T1000 (cell line): ENCODE measurements around the gene PLPPR3.

Experiments
- DNase-seq: peaks from one replicate; lab custom pipeline; 2025; ENCODE audit warnings: mixed read lengths; lab: John Stamatoyannopoulos, UW

PLPPR3 gene

DNA sequence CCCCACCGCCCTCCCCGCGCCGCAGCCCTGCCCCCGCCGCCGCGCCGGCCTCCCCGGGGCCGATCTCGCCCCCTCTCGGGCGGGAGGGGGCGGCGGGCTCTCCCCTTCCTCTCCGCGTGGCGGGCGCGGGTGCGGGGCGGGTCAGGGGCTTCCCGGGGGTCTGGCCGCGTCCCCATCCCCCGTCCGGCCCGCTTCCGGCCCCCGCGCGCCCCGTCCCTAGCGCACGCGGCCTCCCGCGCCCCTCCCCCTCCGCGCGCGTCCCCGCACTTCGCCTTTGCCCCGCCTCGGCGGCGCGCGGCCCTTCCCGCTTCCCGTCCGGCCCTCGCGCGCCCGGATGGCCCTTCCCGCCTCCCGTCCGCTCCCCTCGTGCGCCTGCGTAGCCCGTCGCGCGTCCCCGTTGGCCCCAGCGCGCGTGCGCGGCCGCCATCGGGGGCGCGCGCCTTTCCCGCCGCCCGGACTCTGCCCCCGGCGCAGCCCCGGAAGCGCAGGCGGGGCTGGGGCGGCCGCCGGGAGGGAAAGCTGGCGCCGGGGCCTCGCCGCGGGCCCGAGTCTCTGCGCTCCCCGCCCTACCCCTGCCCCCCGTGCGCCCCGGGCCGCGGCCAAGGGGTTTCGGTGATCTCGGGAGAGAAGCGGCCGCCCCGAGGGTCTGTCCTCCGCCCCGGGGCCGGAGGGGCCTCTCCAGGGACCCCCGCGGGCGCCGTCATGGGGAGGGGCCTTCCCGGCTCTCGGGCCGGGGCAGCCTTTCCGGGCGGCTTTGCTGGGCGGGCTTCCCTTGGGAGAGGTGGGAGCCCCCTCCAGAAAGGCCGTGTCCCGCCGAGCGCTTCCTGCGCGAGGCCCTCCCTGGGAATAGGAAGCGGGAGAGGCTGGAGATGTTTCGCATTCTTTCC is 24.0 kb downstream of the PLPPR3 start:
- DNase-seq: peak; percentile 82

DNA sequence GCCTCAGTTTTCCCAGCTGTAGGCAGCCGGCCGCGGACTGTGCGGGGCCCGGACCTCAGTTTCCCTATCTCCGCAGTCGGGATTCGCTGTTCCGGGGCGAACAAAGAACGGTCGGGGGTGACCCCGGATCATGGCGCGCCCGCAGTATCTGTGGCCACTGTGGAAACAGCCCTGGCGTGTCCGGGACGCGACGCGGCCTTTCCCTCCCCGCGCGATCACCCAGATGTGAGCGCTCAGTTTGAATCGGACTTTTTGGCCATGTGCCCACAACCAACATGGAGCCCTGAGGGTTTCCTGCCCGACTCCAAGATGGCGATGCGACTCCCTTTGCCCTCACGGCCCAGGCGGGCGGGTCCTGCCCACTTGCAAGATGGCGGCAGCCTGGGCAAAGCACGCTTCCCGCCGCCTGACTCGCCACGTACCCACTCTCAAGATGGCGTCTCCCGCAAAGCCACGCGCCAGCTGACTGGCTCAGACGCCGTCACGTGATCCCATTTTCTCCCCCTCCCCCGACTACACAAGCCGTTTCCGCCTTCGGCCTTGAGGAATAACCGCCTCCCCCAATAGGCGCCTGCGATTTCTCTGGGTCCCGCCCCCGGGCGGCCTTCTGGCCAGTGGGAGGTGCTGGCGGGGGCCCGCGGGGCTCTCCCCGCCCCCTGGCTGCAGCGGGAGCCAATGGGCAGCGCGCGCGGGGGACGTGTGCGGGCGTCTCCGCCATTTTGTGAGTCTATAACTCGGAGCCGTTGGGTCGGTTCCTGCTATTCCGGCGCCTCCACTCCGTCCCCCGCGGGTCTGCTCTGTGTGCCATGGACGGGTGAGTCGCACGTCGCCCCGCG is 24.8 kb downstream of the PLPPR3 start, which contains the start of gene PTBP1:
Gene PTBP1 (plus strand): TSS at position 761 of the 836 bp plus-strand sequence. CDS start 46 bp downstream, at position 807.
- peak; percentile 100 for DNase-seq

DNA sequence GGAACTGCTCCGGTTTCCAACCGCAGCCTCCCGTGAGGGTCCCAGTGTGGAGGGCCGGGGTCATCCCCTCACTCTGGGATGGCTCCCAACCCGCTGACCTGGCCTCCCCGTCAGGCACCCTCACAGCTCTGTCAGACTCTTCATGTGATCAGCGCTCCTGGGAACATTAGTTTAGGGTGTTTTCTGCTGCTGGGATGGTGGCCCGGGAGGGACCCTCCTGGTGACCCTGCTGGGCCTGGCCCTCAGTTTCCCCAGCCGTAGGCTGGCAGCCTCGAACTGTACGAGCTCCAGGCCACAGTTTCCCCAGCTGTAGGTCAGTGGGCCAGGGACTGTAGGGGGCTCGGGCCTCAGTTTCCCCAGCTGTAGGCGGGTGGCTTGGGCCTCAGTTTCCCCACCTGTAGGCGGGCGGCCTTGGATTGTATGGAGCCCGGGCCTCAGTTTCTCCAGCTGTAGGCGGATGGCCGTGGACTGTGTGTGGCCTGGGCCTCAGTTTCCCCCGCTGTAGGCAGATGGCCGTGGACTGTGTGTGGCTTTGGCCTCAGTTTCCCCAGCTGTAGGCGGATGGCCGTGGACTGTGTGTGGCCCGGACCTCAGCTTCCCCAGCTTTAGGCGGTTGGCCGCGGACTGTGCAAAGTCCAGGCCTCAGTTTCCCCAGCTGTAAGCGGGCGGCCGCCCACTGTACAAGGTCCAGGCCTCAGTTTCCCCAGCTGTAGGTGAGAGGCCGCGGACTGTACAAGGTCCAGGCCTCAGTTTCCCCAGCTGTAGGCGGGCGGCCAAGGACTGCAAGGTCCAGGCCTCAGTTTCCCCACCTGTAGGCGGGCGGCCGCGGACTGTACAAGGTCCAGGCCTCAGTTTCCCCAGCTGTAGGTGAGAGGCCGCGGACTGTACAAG is 25.8 kb downstream of the PLPPR3 start:
- DNase-seq: no peak

DNA sequence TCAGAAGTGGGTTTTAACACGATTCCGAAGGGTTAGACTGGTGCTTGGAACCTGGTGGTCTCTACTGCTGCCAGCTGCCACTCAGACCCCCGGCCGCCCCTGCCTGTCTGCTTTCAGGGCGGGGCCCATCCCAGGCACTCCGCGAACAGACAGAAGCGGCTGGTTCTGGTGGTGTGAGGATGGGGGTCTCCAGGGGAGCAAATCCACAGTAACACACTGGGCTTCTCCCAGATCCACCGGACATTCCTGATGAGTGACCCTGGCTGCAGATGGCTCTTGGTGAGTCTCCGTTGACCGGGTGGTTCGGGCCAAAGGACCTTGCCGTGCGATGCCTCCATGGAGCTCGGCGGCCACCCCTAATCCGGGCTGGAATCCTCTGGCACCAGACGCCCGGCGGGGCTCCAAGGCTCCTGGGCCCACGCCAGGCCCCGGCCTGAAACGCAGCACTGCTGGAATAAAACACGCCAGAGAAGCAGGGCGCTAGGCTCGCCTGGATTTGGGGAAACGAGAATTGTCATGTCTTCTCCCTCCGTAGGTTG is 26.6 kb downstream of the PLPPR3 start:
- DNase-seq: no peak

DNA sequence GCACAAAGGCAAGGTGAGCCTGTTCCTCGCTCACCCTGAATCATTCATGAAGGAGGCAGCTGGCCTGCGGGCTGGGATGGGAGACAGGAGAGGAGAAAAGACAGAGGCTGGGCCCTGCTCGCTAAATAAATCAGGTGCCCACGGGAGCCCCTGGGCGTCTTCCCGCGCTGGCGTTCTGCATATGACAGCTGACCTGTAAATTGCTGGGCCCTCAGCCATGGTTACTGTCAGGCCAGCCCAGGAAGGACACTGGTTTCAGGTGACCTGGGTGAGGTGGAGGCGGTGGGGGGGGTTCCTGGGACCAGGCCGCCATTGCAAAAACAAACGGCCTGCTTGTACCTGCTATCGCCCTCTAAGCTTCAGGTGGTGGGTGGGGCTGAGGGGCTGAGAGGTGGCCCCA is 27.9 kb downstream of the PLPPR3 start:
- no peak for DNase-seq

DNA sequence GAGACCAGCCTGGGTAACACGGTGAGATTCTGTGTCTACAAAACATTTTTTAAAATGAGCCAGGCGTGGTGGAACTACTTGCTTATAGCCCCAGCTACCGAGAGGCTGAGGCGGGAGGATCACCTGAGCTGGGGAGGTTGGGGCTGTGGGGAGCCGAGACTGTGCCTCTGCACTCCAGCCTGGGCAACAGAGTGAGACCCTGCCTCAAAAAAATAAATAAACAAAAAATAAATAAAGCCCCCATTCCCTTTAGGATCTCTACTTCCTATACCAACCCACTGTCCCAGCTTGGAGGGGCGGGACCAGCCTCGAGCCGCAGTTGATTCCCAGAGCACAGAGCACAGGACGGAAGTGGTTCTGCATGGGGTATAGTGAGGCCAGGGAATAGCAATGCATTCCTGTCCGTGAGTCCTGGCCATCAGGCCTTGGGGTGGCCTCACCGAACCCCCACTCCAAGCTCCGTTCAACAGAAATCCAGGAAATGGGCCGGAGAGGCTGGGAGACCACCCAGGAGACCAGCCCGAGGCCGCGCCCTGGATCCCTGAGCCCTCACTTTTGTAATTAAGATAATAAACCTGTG is 29.4 kb downstream of the PLPPR3 start:
- DNase-seq: no peak

DNA sequence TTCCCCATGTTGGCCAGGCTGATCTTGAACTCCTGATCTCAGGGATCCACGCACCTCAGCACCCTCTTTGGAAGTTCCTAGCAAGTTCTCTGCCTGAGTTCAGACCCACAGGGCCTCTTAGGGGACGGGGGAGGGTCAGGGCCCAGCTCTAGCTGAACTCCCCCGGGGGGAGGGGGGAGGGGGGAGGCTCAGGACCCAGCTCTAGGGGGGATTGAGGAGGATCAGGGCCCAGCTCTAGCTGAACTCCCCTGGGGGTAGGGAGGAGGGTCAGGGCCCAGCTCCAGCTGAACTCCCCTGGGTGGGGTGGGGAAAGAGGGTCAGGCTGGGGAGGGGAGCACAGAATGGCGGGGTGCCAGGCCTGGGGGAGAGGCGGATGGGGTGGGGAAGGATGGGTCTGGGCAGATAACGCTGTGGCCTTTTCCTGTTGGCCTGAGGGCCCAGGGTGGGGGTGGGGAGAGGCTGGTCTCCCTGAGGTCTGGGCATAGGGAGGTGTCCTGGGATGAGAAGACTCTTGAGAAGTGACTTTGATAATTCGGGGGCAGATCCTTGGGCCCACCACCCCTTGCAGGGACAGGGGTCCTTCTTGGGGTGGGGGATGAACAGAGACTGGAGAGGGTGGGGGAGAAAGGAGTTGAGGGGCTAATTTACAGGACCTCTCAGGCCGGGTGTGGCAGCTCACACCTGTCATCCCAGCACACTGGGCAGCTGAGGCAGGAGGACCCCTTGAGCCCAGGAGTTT is 30.0 kb downstream of the PLPPR3 start:
- DNase-seq: no peak

DNA sequence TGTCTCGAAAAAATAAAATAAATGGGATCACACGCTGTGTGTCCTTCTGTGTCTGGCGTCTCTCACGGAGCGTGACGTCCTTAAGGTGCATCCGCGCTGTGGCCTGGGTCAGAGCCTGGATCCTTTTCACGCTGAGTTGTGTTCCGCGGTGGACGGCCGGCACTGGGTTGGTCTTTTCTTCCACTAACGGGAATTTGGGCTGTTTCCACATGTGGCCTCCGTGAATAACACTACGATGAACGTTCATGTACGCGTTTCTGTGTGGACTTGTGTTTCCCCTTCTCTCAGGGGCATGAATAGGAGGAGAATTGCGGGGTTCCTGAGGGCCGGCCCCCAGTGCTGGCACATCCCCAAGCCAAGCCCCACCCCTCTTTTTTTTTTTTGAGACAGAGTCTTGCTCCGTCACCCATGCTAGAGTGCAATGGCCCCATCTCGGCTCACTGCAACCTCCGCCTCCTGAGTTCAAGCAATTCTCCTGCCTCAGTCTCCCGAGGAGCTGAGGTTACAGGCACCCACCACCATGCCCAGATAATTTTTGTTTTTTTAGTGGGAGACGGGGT is 30.7 kb downstream of the PLPPR3 start:
- DNase-seq: no peak

DNA sequence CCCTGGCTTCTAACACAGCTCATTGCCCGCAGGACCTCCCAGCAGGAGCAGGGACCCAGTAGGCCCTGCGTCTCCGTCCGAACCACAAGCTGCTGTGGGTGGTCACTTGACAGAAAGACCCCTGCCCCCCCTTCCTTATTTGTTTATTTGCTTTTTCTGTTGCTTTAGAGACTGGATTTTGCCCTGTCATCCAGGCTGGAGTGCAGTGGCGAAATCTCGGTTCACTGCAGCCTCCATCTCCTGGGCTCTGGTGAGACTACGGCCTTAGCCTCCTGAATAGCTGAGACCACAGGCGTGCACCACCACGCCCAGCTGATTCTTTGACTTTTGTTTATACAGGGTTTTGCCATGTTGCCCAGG is 32.1 kb downstream of the PLPPR3 start:
- DNase-seq: no peak

DNA sequence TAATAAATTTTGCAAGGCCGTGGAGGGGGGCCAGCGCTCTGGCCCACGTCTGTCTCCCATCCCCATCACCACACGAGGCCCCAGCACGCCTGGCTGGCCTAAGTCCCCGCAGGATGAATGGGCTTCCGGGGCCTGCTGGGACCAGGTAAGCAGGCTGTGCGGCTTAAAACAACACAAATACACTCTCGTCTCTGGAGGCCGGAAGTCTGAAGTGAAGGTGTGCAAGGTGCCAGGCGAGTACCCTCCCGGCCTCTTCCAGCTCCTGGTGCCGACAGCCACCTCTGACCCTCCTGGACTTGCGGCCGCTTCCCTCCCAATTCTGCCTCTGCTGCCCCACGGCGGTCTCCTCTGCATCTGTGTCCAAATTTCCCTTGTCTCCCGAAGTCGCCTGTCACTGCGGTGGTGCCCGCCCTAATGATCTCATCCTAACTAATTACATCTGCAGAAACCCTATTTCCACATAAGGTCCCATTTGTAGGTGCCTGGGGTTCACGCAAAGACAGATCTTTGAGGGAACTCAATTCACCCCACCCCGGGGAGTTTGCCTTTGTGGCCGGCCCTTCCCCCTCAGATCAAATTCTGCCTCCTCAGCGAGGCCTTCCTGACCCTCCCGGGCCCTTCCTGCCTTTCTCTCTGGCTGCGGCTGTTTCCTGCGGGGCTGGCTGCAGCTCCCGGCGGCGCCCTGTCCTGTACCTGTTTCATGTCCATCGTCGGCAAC is 32.6 kb downstream of the PLPPR3 start:
- DNase-seq: no peak

DNA sequence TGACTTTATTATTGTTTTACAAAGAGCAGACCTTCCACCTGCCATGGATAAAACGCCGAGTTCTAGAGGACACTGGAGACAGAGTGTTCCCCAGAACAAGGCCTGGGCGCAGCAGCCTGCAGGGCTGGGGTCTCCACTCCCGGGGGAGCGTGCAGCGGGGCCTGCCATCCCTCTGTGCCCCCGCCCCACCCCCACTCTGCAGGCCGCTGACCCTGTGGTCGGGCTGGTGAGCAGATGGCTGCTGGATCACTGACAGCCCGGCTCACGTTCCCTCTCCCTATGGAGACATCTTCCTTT is 33.1 kb downstream of the PLPPR3 start:
- DNase-seq: no peak

DNA sequence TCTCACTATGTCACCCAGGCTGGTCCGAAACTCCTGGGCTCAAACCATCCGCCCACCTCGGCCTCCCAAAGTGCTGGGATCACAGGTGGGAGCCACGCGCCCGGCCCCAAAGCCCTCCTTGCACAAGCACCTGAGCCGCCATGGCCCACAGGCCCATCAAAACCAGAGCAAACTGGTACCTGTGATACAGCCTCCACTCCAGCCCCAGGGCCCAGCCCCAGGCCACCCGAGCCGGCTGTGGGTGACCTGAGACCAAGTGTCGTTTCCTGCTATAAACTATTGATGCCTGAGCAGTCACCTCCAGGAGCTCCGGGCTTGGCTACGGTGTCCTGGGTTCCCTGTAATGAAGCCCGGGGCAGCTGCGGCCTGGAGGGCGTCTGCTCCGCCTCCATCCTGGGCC is 34.2 kb downstream of the PLPPR3 start:
- no peak for DNase-seq

DNA sequence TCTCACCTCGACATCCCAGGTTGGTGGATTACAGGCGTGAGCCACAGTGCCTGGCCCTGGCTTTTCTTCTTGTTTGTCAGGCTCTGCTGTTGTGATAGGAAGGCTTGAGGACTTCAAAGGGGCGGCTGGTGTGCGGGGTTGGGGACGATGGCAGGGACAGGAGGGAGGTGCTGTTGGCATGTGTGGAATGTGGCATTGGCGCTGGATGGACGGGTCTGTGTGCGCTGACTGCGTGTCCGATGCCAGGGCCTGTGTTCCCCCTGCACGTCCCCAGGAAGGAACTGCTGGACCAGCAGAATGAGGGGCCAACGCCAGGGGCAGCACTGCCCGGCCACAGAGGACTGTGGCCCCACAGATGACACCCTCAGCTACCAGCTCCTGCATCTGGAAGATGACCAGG is 37.2 kb downstream of the PLPPR3 start:
- DNase-seq: no peak

DNA sequence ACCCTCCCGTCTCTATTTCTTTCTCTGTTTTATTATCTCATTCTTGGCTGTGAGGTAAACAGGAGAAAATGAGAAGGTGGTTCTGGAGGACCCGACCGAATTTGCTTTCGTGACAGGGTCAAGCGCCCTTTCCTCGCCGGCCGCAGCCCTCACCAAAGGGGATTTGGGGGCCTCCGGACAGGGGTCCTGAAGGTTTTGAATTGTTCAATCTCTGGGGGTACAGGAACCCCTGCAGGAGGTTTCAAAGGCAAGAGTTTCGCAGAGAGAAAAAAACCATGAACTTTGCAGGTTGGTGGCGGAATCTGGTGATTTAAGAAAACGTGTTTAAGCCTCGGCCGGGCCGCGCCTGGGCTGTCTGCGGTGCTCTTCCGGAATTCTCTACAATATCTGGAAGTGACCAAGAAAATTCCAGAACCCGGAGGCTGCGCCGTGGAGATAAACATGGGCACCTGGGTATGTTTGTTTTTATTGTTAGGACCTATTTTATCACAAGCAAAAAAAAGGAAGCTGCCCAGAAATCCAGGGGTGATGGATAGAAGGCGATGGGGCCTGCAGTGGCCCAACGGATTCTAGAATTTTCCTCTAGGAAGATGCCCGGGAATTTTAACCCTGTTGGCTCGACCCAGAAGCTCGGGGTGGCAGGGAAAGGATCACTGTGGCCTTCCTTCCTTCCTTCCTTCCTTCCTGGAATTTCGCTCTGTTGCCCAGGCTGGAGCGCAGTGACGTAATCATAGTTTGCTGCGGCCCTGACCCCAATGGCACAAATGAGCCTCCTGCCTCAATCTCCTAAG is 38.7 kb downstream of the PLPPR3 start:
- DNase-seq: no peak

DNA sequence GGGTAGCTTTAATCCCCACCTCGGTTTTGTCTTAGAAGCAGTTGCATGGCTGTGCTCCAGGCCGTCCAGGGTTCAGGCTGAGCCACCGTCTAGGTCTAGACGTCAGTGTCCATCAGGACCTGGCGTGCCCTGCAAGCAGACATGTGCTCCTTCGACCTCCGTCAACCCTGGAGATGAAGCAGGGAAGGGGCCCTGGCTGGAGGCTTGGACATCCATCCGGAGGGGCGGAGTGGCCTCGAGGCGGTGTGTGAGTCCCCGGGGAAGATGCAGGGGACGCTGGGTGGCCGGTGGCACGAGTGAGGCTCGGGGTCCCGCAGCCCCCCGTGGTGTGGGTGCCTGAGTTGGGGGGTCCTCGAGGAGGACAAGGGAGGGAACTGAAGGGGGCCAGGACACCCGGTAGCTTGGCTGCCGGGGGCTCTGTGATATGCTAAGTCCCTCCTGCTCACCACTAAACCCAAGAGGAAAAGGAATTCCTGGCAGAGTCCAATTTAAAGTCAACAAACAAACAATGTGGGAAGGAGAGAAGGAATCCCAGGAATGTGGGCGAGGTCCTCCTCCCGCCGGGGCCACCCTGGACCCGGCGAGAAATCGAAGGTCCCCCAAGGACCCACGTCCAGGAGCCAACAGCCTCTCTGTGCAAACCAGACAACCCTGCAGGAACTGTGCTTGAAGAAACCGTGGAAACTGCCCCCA is 39.4 kb downstream of the PLPPR3 start:
- peak; percentile 59 for DNase-seq

DNA sequence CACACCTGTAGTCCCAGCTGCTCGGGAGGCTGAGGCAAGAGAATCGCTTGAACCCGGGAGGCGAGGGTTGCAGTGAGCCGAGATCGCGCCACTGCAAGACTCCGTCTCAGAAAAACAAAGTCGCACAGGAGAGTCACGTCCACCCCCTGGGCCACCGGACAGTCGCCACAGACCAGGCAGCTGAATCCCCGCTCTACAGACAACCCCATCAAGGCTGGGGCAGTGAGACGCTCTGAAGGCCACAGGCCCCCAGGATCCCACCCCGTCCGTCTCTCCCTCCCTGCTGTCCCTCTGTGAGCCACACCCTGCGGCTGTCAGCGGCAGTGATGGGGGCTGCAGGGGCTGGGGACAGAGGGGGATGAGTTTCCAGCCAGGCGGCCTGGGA is 40.0 kb downstream of the PLPPR3 start:
- DNase-seq: no peak

DNA sequence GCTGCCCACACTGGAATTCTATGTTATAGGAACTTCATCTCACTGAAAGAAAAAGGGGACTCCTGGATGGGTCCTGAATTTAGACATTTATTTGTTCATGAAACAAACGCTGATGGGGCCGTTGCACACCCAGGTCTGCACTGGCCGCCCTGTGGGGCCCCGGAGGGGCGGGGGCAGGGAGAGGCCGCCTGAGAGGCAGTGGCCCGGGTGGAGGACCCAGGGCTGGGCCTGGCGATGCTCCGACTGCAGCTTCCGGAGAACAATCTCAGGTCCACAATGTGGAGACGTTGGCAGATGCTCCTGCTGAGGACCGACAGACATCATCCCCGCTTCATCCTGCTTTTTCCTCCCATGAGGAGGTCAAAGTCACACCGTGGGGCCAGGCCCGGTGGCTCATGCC is 40.8 kb downstream of the PLPPR3 start:
- no peak for DNase-seq

DNA sequence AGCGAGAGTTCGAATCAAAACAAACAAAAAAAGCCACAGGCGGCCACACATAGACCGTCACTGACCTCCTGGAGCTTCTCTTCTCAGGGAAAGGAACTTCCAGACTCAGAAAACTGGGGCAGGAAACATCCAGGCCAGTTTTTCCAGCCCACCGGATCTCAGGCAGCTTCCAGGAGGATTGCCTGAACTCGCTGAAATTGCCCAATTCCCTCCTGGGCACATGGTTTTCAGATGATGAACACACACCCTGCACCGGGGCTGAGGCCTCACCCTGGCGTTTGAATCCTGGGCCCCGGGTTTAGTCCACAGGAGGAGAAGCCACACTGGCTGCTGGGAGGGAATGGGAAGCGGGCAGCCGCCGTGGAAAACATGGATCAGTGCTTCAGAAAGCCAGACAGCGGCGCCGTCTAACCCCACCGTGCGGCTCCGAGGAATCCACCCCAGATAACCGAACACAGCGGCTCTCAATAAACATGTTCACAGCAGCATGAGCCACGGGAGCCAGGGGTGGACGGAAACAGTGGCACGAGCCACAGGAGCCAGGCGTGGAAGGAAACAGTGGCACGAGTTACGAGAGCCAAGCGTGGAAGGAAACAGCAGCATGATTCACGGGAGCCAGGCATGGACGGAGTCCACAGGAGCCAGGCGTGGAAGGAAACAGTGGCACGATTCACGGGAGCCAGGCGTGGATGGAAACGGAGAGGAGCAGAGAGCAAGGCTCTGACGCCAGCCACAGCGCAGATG is 42.7 kb downstream of the PLPPR3 start:
- DNase-seq: peak; percentile 92
